GM12878 (cell line): ENCODE results near the gene PGK1. TPM values are rescaled to one million over a fixed set of nuclear protein-coding genes. Genes with fewer than 3 reads are reported as not detected.
A peak's percentile ranks its signal among the peaks of the same experiment; 100 is the strongest.

Experiments used
- ATAC-seq: fragments of 200-7000 bp; cut with Tn5 transposase; 3 replicates; pipeline ENCODE4 v1.9.1; 2020; ENCODE audit warnings: mild to moderate bottlenecking, moderate library complexity
- BruUV-seq: library from RNA; stranded (reverse); fragments of 400-500 nt; replicated peaks from 2 replicates; lab custom pipeline; 2021; lab: Mats Ljungman, UMichigan
- CTCF ChIA-PET: fragments of 300-600 bp; sonication (Branson Sonifier 250); formaldehyde crosslinking; extraction: SDS; loops from one replicate; lab custom pipeline; 2021; ENCODE audit warnings: inconsistent platforms; lab: Yijun Ruan, JAX
- POLR2A ChIA-PET: fragments of 350-600 bp; formaldehyde crosslinking; extraction: SDS; loops from one replicate; lab custom pipeline; 2021; ENCODE audit warnings: inconsistent platforms; lab: Charles Lee
- RAD21 ChIA-PET: fragments of 300-600 bp; sonication (Branson Sonifier 250); formaldehyde crosslinking; loops from one replicate; lab custom pipeline; 2023; ENCODE audit warnings: antibody characterized with exemption; ENCODE audit not compliant: unreplicated experiment; lab: Charles Lee
- SMC1A ChIA-PET: fragments of 300-600 bp; sonication (Branson Sonifier 250); formaldehyde crosslinking; loops from one replicate; lab custom pipeline; 2023; ENCODE audit not compliant: unreplicated experiment, uncharacterized antibody; lab: Charles Lee
- DNase-seq: peaks from one replicate; pipeline ENCODE4 v3.0.0-alpha.2; 2011; ENCODE audit warnings: low read depth, low spot score
- FAIRE-seq: peaks from 3 replicates; lab custom pipeline; 2011; peaks lifted over from hg19 to GRCh38; lab: Jason Lieb, UNC
- H2AFZ ChIP-seq: 2 replicates; pipeline ENCODE4 v1.6.0; 2011; ENCODE audit warnings: low read depth, low read length, control low read depth; ENCODE audit not compliant: control insufficient read depth
- H3K27ac ChIP-seq: 2 replicates; pipeline ENCODE4 v1.5.1; 2011; ENCODE audit warnings: control low read depth; ENCODE audit not compliant: control insufficient read depth, insufficient read depth
- H3K27me3 ChIP-seq, 2 experiments: replicated peaks in 1 of 2; 2 replicates each; pipeline versions ENCODE4 v1.6.0 to v1.6.1; 2011; ENCODE audit warnings: low read length in 1 of 2; ENCODE audit not compliant: control insufficient read depth in 2 of 2, insufficient read depth in 2 of 2
- H3K36me3 ChIP-seq, 2 experiments: 2 replicates each; pipeline ENCODE4 v1.5.1; 2011; ENCODE audit warnings: low read length in 1 of 2; ENCODE audit not compliant: control insufficient read depth in 2 of 2, insufficient read depth in 2 of 2
- H3K4me1 ChIP-seq: 2 replicates; pipeline ENCODE4 v1.6.1; 2011; ENCODE audit warnings: mild to moderate bottlenecking, low read length, moderate library complexity, mixed read lengths; ENCODE audit not compliant: control insufficient read depth, insufficient read depth
- H3K4me2 ChIP-seq: 2 replicates; pipeline ENCODE4 v1.6.0; 2011; ENCODE audit warnings: control low read depth; ENCODE audit not compliant: control insufficient read depth, insufficient read depth
- H3K4me3 ChIP-seq: fragments of 200-600 bp; sonication (generic); 2 replicates; pipeline ENCODE4 v1.5.1; 2016
- H3K79me2 ChIP-seq: 2 replicates; pipeline ENCODE4 v1.6.0; 2011; ENCODE audit warnings: low read length; ENCODE audit not compliant: control insufficient read depth, insufficient read depth
- H3K9ac ChIP-seq: 2 replicates; pipeline ENCODE4 v1.8.0; 2011; ENCODE audit warnings: low read length, control low read depth, mixed read lengths; ENCODE audit not compliant: control insufficient read depth, insufficient read depth
- H3K9me3 ChIP-seq: replicated peaks from 3 replicates; pipeline ENCODE4 v1.5.1; 2011; ENCODE audit warnings: mild to moderate bottlenecking, low read length; ENCODE audit not compliant: control insufficient read depth, insufficient read depth
- H4K20me1 ChIP-seq: 2 replicates; pipeline ENCODE4 v1.6.0; 2011; ENCODE audit not compliant: control insufficient read depth, insufficient read depth
- CBX3 ChIP-seq: fragments of 200-600 bp; sonication (generic); IDR thresholded peaks from 2 replicates; pipeline ENCODE4 v1.6.1; 2016; ENCODE audit warnings: low read depth, borderline replicate concordance
- PML ChIP-seq: IDR thresholded peaks from 2 replicates; pipeline ENCODE4 v1.6.1; 2012; ENCODE audit warnings: low read length, inconsistent platforms
- POLR2A ChIP-seq: IDR thresholded peaks from 2 replicates; pipeline ENCODE4 v1.6.1; 2011; ENCODE audit warnings: low read depth, mild to moderate bottlenecking, low read length
- WGBS: methylation state at CpG from one replicate; pipeline ENCODE4 v1.1.6; 2016; ENCODE audit warnings: low lambda C conversion rate; ENCODE audit not compliant: insufficient replicate concordance, insufficient coverage; ENCODE audit errors: missing lambda C conversion rate; 5-methylcytosine and 5-hydroxymethylcytosine counted together
- in situ Hi-C: fragments of 300-500 bp; cut with MboI; formaldehyde crosslinking; loops from 9 replicates; pipeline ENCODE4 v1.14.3; 2018; ENCODE audit warnings: mixed read lengths
- intact Hi-C: fragments of 100-400 bp; cut with micrococcal nuclease; formaldehyde crosslinking; loops from one replicate; pipeline ENCODE4 v1.14.2; 2022; ENCODE audit not compliant: unreplicated experiment
- polyA plus RNA-seq, 11 experiments: library from polyadenylated mRNA; depleted of rRNA in 4 of 11; unstranded in 6 of 11; stranded (reverse) in 5 of 11; fragments of >200 nt; fragmentation: Nextera tagmentation in 4 of 11; fragmentation: Illumina TruSeq in 1 of 11; extraction: Ambion mirVana in 4 of 11; extraction: Trizol in 1 of 11; gene quantifications; 1 replicate in 1 of 11; 2 replicates in 10 of 11; pipeline versions ENCODE4 v1.2.1 to v1.2.3, GENCODE V29; 2011 to 2016; ENCODE audit warnings: inconsistent platforms in 2 of 11, missing spikeins in 2 of 11, low read depth in 1 of 11
- total RNA-seq, 4 experiments: library from RNA; depleted of rRNA in 3 of 4; stranded (reverse); fragments of >200 nt in 3 of 4; fragmentation: Illumina TruSeq in 1 of 4; extraction: Trizol in 1 of 4; gene quantifications; 2 replicates each; pipeline versions ENCODE4 v1.2.1 to v1.2.3, GENCODE V29; 2013 to 2021
- TF ChIP-seq, protein P1 (sequence below): fragments of 450-650 bp; IDR thresholded peaks from 2 replicates; pipeline ENCODE4 v1.6.1; 2017; ENCODE audit warnings: low read depth, mild to moderate bottlenecking, moderate library complexity
- TF ChIP-seq, protein P2 (sequence below): fragments of 450-650 bp; IDR thresholded peaks from 2 replicates; pipeline ENCODE4 v1.6.1; 2016; ENCODE audit warnings: mild to moderate bottlenecking, moderate library complexity, borderline replicate concordance
- TF ChIP-seq, protein P3 (sequence below): IDR thresholded peaks from 2 replicates; pipeline ENCODE4 v1.6.1; 2012; ENCODE audit warnings: improper control_type of control experiment, low read depth, low read length; ENCODE audit not compliant: insufficient replicate concordance
- TF ChIP-seq, protein P4 (sequence below): fragments of 450-650 bp; IDR thresholded peaks from 2 replicates; pipeline ENCODE4 v1.6.1; 2018; ENCODE audit warnings: mild to moderate bottlenecking, low read depth, moderate library complexity; ENCODE audit not compliant: partially characterized antibody

The PGK1 gene
- total and polyA plus RNA-seq, 10 of the 15 experiments (the other 5 are each of a cell fraction or from before 2014, with no cell fraction given), result 370 to 1,825 (median 629) TPM

DNA sequence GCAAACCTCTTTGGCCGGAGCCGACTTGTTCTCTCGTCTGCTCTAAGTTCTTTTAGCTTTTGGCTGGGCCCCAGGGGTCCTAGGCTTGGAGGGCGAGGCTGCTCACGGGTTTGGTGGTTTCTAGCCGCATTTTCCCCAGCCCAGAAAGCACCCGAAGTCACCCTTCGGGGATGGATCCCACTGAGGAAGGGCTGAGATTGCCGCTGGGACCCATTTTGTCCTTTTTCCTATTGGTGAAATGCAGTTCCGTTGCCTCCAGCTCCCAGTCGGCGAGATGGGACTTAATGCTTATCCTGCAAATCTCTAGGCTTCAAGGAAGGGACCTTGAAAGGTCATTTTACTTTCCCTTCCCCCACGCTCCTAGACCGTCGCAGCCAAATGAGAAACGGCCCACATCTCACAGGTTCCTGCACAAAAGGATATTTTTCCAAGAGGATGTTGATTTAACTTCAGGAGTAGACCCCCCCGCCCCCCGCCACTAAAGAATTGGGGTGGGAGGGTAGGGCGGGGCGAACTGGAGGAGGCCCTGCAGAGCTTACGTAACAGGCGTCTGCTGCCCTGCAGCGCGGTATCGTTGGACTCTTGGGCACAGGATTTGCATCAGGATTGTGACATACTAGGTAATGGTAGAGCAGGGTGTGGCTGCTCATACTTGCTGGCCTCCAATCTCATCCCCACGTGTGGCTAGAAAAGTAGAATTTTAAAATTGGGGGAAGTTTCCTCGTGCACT, 564 bp downstream of the PGK1 start:
- RAD21 ChIA-PET, result no interaction called here
- H3K27ac ChIP-seq, result peak overlapping the region; percentile 86
- TSS peak; percentile 52 for BruUV-seq
- no peak overlapping the region for H2AFZ ChIP-seq
- no peaks in the 10 kb centered on the region for H4K20me1 ChIP-seq
- H3K9me3 ChIP-seq, result peaks cover 4% of the 10 kb centered on the region; the same call in 2 of the 3 replicates
- peaks cover 3% of the 10 kb centered on the region; the same call in 1 of the 2 replicates for H3K4me1 ChIP-seq
- H3K9ac ChIP-seq, result peak overlapping the region; percentile 95
- peak; percentile 69 for ATAC-seq
- no peak for FAIRE-seq
- H3K36me3 ChIP-seq, result no peaks in the 10 kb centered on the region; a peak in 1 of 4 replicates
- H3K27me3 ChIP-seq, result no peaks in the 10 kb centered on the region
- CTCF ChIA-PET, result no interaction called here
- POLR2A ChIA-PET, result interaction anchor here (0.6 to 1.7 kb wide), 6 partner anchors 35 to 208 kb away, joined by 3 to 7 read pairs (median 4); partner anchors contain the start of genes COX7B and TAF9B
- H3K79me2 ChIP-seq, result peaks cover 56% of the 10 kb centered on the region
- in situ Hi-C loops (loop anchor here (5.0 kb wide), 1 partner anchor 207 kb away; the partner anchor contains the start of genes COX7B and MAGT1), intact Hi-C loops (loop anchor here (5.0 to 10.0 kb wide), 3 partner anchors 37 to 220 kb away; partner anchors contain the start of genes COX7B, CYSLTR1 and MAGT1)
- SMC1A ChIA-PET, result interaction anchor here (1.2 kb wide), 1 partner anchor 12 kb away, joined by 3 read pairs; no protein-coding TSS in a partner anchor
- 29% methylated on average over 26 of the region's 27 CpGs for WGBS
- no peak for DNase-seq
- no peak overlapping the region for H3K4me2 ChIP-seq
- peak overlapping the region; percentile 82 for H3K4me3 ChIP-seq
- TF ChIP-seq, protein P1, sequence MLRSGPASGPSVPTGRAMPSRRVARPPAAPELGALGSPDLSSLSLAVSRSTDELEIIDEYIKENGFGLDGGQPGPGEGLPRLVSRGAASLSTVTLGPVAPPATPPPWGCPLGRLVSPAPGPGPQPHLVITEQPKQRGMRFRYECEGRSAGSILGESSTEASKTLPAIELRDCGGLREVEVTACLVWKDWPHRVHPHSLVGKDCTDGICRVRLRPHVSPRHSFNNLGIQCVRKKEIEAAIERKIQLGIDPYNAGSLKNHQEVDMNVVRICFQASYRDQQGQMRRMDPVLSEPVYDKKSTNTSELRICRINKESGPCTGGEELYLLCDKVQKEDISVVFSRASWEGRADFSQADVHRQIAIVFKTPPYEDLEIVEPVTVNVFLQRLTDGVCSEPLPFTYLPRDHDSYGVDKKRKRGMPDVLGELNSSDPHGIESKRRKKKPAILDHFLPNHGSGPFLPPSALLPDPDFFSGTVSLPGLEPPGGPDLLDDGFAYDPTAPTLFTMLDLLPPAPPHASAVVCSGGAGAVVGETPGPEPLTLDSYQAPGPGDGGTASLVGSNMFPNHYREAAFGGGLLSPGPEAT, result no peak
- TF ChIP-seq, protein P2, sequence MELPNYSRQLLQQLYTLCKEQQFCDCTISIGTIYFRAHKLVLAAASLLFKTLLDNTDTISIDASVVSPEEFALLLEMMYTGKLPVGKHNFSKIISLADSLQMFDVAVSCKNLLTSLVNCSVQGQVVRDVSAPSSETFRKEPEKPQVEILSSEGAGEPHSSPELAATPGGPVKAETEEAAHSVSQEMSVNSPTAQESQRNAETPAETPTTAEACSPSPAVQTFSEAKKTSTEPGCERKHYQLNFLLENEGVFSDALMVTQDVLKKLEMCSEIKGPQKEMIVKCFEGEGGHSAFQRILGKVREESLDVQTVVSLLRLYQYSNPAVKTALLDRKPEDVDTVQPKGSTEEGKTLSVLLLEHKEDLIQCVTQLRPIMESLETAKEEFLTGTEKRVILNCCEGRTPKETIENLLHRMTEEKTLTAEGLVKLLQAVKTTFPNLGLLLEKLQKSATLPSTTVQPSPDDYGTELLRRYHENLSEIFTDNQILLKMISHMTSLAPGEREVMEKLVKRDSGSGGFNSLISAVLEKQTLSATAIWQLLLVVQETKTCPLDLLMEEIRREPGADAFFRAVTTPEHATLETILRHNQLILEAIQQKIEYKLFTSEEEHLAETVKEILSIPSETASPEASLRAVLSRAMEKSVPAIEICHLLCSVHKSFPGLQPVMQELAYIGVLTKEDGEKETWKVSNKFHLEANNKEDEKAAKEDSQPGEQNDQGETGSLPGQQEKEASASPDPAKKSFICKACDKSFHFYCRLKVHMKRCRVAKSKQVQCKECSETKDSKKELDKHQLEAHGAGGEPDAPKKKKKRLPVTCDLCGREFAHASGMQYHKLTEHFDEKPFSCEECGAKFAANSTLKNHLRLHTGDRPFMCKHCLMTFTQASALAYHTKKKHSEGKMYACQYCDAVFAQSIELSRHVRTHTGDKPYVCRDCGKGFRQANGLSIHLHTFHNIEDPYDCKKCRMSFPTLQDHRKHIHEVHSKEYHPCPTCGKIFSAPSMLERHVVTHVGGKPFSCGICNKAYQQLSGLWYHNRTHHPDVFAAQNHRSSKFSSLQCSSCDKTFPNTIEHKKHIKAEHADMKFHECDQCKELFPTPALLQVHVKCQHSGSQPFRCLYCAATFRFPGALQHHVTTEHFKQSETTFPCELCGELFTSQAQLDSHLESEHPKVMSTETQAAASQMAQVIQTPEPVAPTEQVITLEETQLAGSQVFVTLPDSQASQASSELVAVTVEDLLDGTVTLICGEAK, result no peak
- TF ChIP-seq, protein P3, sequence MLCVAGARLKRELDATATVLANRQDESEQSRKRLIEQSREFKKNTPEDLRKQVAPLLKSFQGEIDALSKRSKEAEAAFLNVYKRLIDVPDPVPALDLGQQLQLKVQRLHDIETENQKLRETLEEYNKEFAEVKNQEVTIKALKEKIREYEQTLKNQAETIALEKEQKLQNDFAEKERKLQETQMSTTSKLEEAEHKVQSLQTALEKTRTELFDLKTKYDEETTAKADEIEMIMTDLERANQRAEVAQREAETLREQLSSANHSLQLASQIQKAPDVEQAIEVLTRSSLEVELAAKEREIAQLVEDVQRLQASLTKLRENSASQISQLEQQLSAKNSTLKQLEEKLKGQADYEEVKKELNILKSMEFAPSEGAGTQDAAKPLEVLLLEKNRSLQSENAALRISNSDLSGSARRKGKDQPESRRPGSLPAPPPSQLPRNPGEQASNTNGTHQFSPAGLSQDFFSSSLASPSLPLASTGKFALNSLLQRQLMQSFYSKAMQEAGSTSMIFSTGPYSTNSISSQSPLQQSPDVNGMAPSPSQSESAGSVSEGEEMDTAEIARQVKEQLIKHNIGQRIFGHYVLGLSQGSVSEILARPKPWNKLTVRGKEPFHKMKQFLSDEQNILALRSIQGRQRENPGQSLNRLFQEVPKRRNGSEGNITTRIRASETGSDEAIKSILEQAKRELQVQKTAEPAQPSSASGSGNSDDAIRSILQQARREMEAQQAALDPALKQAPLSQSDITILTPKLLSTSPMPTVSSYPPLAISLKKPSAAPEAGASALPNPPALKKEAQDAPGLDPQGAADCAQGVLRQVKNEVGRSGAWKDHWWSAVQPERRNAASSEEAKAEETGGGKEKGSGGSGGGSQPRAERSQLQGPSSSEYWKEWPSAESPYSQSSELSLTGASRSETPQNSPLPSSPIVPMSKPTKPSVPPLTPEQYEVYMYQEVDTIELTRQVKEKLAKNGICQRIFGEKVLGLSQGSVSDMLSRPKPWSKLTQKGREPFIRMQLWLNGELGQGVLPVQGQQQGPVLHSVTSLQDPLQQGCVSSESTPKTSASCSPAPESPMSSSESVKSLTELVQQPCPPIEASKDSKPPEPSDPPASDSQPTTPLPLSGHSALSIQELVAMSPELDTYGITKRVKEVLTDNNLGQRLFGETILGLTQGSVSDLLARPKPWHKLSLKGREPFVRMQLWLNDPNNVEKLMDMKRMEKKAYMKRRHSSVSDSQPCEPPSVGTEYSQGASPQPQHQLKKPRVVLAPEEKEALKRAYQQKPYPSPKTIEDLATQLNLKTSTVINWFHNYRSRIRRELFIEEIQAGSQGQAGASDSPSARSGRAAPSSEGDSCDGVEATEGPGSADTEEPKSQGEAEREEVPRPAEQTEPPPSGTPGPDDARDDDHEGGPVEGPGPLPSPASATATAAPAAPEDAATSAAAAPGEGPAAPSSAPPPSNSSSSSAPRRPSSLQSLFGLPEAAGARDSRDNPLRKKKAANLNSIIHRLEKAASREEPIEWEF, result no peak
- TF ChIP-seq POLR2A (peak; percentile 64), PML (no peak), CBX3 (no peak)
- TF ChIP-seq, protein P4, sequence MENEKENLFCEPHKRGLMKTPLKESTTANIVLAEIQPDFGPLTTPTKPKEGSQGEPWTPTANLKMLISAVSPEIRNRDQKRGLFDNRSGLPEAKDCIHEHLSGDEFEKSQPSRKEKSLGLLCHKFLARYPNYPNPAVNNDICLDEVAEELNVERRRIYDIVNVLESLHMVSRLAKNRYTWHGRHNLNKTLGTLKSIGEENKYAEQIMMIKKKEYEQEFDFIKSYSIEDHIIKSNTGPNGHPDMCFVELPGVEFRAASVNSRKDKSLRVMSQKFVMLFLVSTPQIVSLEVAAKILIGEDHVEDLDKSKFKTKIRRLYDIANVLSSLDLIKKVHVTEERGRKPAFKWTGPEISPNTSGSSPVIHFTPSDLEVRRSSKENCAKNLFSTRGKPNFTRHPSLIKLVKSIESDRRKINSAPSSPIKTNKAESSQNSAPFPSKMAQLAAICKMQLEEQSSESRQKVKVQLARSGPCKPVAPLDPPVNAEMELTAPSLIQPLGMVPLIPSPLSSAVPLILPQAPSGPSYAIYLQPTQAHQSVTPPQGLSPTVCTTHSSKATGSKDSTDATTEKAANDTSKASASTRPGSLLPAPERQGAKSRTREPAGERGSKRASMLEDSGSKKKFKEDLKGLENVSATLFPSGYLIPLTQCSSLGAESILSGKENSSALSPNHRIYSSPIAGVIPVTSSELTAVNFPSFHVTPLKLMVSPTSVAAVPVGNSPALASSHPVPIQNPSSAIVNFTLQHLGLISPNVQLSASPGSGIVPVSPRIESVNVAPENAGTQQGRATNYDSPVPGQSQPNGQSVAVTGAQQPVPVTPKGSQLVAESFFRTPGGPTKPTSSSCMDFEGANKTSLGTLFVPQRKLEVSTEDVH, result no peak
